SU-DHL-6 (cell line): ENCODE data around the gene NAMPT.

ENCODE experiments used
- H2AFZ ChIP-seq: fragments of 200-600 bp; sonication (generic); 2 replicates; pipeline ENCODE4 v1.6.1; 2014; ENCODE audit warnings: low read depth, mild to moderate bottlenecking, moderate library complexity, mixed read lengths, antibody characterized with exemption, low read length; ENCODE audit not compliant: severe bottlenecking
- H3F3A ChIP-seq: fragments of 200-600 bp; shearing (Covaris generic); 2 replicates; pipeline ENCODE4 v1.6.0; 2016; ENCODE audit warnings: antibody characterized with exemption, mild to moderate bottlenecking; ENCODE audit not compliant: insufficient read depth
- H3K27ac ChIP-seq: fragments of 200-600 bp; sonication (generic); 2 replicates; pipeline ENCODE4 v1.5.1; 2016; ENCODE audit warnings: low read depth, mild to moderate bottlenecking, low read length, moderate library complexity, mixed read lengths
- H3K27me3 ChIP-seq: fragments of 200-600 bp; sonication (generic), shearing (Covaris generic); 2 replicates; pipeline ENCODE4 v1.6.0; 2014; ENCODE audit warnings: mild to moderate bottlenecking, low read length
- H3K36me3 ChIP-seq: fragments of 200-600 bp; sonication (generic); 2 replicates; pipeline ENCODE4 v1.6.1; 2014; ENCODE audit warnings: mild to moderate bottlenecking, low read length, mixed read lengths
- H3K4me2 ChIP-seq: fragments of 300-600, 200-600 bp; shearing (Covaris generic), sonication (generic); 2 replicates; pipeline ENCODE4 v1.6.0; 2014; ENCODE audit warnings: low read length, low read depth, mild to moderate bottlenecking; ENCODE audit not compliant: poor library complexity, severe bottlenecking
- H3K4me3 ChIP-seq: fragments of 200-600 bp; sonication (generic); 2 replicates; pipeline ENCODE4 v1.5.1; 2014; ENCODE audit warnings: antibody characterized with exemption, low read length, mild to moderate bottlenecking, mixed read lengths; ENCODE audit not compliant: insufficient read depth, poor library complexity, severe bottlenecking
- H3K79me2 ChIP-seq: fragments of 200-600 bp; sonication (generic); 2 replicates; pipeline ENCODE4 v1.6.1; 2014; ENCODE audit warnings: mild to moderate bottlenecking, low read length, moderate library complexity; ENCODE audit not compliant: insufficient read depth
- H3K9ac ChIP-seq: fragments of 200-600 bp; sonication (generic); 2 replicates; pipeline ENCODE4 v1.7.0; 2014; ENCODE audit warnings: mild to moderate bottlenecking, low read length
- H3K9me2 ChIP-seq: fragments of 200-600 bp; sonication (generic); replicated peaks from 2 replicates; pipeline ENCODE4 v1.6.1; 2014; ENCODE audit warnings: low read length; ENCODE audit not compliant: insufficient read depth
- H3K9me3 ChIP-seq: fragments of 200-600 bp; sonication (generic); 2 replicates; pipeline ENCODE4 v1.6.1; 2014; ENCODE audit warnings: low read length, mixed read lengths; ENCODE audit not compliant: insufficient read depth
- H4K20me1 ChIP-seq: fragments of 200-600 bp; sonication (generic); 2 replicates; pipeline ENCODE4 v1.6.1; 2014; ENCODE audit warnings: low read depth, mild to moderate bottlenecking, antibody characterized with exemption, low read length, moderate library complexity, mixed read lengths
- EZH2phosphoT487 ChIP-seq: fragments of 200-600 bp; sonication (generic), shearing (Covaris generic); conservative IDR thresholded peaks from 2 replicates; pipeline ENCODE4 v1.6.1; 2018; ENCODE audit warnings: mild to moderate bottlenecking, antibody characterized with exemption, low read length, moderate library complexity, mixed read lengths
- TF ChIP-seq, protein P1 (sequence below): fragments of 200-600 bp; sonication (generic); IDR thresholded peaks from one replicate; pipeline ENCODE4 v1.5.1; 2017; ENCODE audit warnings: antibody characterized with exemption, mild to moderate bottlenecking, low read length, moderate library complexity; ENCODE audit not compliant: insufficient read depth, poor library complexity, severe bottlenecking

Gene NAMPT

DNA sequence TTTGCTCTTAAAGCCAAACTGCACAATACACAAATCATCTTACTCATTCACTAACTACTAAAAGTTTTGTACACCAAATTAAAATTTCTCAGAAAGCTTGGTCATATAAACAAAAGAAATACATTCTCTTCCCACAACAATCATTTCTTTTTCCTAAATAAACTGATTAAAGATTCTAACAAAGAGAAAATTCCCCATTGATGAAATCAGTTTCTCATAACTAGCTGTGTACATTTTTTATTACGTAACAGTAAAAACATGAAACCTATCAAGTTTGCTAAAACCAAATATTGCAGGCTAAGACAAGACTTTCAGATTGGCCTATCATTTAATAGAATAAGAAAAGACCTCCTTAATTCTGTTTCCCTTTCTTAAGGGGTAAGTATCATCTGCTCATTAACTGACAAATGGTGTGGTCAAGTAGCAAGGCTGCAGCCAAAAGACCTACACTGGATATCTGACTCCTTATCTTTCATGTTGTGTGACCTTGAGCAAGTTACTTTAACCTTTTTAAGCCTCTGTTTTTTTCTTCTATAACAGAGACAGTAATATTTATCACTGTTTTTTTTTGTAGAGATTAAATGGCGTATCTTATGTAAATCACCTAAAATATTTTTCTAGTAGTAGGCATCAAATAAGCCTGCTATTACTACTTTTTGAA is 22.4 kb downstream of the NAMPT start:
- H3K9me3 ChIP-seq, result no peaks in the 10 kb centered on the region
- no peak overlapping the region for H3K27ac ChIP-seq
- no peaks in the 10 kb centered on the region for H3K27me3 ChIP-seq
- H3F3A ChIP-seq, result no peaks in the 10 kb centered on the region
- H3K9ac ChIP-seq, result no peak overlapping the region
- H3K9me2 ChIP-seq, result no peaks in the 10 kb centered on the region
- H4K20me1 ChIP-seq, result no peaks in the 10 kb centered on the region
- peaks cover 49% of the 10 kb centered on the region for H3K36me3 ChIP-seq
- no peaks in the 10 kb centered on the region for H3K79me2 ChIP-seq
- H3K4me3 ChIP-seq, result no peak overlapping the region
- TF ChIP-seq, protein P1, sequence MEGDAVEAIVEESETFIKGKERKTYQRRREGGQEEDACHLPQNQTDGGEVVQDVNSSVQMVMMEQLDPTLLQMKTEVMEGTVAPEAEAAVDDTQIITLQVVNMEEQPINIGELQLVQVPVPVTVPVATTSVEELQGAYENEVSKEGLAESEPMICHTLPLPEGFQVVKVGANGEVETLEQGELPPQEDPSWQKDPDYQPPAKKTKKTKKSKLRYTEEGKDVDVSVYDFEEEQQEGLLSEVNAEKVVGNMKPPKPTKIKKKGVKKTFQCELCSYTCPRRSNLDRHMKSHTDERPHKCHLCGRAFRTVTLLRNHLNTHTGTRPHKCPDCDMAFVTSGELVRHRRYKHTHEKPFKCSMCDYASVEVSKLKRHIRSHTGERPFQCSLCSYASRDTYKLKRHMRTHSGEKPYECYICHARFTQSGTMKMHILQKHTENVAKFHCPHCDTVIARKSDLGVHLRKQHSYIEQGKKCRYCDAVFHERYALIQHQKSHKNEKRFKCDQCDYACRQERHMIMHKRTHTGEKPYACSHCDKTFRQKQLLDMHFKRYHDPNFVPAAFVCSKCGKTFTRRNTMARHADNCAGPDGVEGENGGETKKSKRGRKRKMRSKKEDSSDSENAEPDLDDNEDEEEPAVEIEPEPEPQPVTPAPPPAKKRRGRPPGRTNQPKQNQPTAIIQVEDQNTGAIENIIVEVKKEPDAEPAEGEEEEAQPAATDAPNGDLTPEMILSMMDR, result no peak
- no peak for TF ChIP-seq EZH2phosphoT487
- H2AFZ ChIP-seq, result no peak overlapping the region
- H3K4me2 ChIP-seq, result no peak overlapping the region

DNA sequence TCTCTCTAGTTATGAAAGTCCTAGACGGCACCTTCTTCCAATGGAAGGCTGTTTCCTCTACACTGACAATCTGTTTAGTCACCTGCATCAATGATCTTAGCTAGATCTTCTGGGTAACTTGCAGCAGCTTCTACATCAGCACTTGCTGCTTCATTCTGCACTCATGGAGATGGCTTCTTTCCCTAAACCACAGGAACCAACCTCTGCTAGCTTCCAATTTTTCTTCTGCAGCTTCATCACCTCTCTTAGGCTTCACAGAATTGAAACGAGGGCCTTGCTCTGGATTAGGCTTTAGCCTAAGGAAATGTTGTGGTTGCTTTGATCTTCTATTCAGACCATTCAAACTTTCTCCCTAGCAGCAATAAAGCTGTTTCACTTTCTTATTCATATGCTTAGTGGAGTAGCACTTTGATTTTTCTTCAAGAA is 24.6 kb downstream of the NAMPT start:
- no peak for TF ChIP-seq EZH2phosphoT487
- TF ChIP-seq, protein P1, result no peak
- Histone ChIP-seq H3K36me3 (peaks cover 39% of the 10 kb centered on the region), H3K27me3 (no peaks in the 10 kb centered on the region), H3K27ac (no peak overlapping the region), H3K9ac (no peak overlapping the region), H3F3A (0 out of 2 replicates have a peak, but pooled peaks cover 3% of the 10 kb centered on the region), H2AFZ (no peak overlapping the region), H3K4me2 (no peak overlapping the region), H4K20me1 (no peaks in the 10 kb centered on the region), H3K9me3 (no peaks in the 10 kb centered on the region), H3K79me2 (no peaks in the 10 kb centered on the region), H3K9me2 (no peaks in the 10 kb centered on the region), H3K4me3 (no peak overlapping the region)

DNA sequence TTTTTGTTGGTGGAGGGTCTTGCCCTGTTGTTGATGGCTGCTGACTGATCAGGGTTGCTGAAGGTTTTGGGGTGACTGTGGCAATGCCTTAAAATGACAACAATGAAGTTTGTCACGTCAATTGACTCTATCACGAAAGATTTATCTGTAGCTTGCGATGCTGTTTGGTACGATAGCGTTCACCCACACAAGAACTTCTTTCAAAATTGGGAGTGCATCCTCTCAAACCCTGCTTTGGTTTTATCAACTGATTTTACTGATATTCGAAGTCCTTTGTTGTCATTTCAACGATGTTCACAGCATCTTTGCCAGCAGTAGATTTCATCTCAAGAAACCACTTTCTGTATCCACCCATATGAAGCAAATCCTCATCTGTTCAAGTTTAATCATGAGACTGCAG is 26.0 kb downstream of the NAMPT start:
- Histone ChIP-seq H3K27ac (no peak overlapping the region), H3K9me2 (no peaks in the 10 kb centered on the region), H3K79me2 (no peaks in the 10 kb centered on the region), H3K4me2 (no peak overlapping the region), H3K36me3 (peaks cover 30% of the 10 kb centered on the region; the same call in 1 of the 2 replicates), H3K9ac (no peak overlapping the region), H4K20me1 (no peaks in the 10 kb centered on the region), H2AFZ (no peak overlapping the region), H3K27me3 (no peaks in the 10 kb centered on the region), H3K4me3 (no peak overlapping the region), H3K9me3 (no peaks in the 10 kb centered on the region), H3F3A (0 out of 2 replicates have a peak, but pooled peaks cover 3% of the 10 kb centered on the region)
- TF ChIP-seq EZH2phosphoT487, result no peak
- TF ChIP-seq, protein P1, result no peak
